SK-N-SH (cell line): Measurements from ENCODE around the gene HSBP1. TPM values are rescaled to one million over a fixed set of nuclear protein-coding genes. Genes with fewer than 3 reads are reported as not detected.

Experiments
- CTCF ChIA-PET: fragments of 300-600, 350-600 bp; formaldehyde crosslinking; extraction: SDS; loops from one replicate; lab custom pipeline; 2021; lab: Yijun Ruan, JAX
- POLR2A ChIA-PET: fragments of 350-600 bp; sonication (Branson Sonifier 250); formaldehyde crosslinking; extraction: SDS; loops from one replicate; lab custom pipeline; 2020; ENCODE audit warnings: antibody characterized with exemption, inconsistent platforms; lab: Yijun Ruan, JAX
- DNase-seq: peaks from one replicate; pipeline ENCODE4 v3.0.0; 2012
- H2AFZ ChIP-seq: fragments of 200-600 bp; sonication (generic); 2 replicates; pipeline ENCODE4 v1.8.1; 2016; ENCODE audit warnings: antibody characterized with exemption, mild to moderate bottlenecking, low read depth
- H3F3A ChIP-seq: fragments of 200-600 bp; sonication (generic); replicated peaks from 2 replicates; pipeline ENCODE3; 2016; ENCODE audit warnings: antibody characterized with exemption, mild to moderate bottlenecking; ENCODE audit not compliant: insufficient read depth
- H3K27ac ChIP-seq, 2 experiments: fragments of 200-500 bp in 1 of 2; fragments of 200-600 bp in 1 of 2; sonication (Bioruptor generic) in 1 of 2; sonication (generic), shearing (Covaris generic) in 1 of 2; 2 replicates each; pipeline versions ENCODE4 v1.5.1 to v1.6.1; 2014 to 2016; ENCODE audit warnings: low read depth in 2 of 2, inconsistent platforms in 1 of 2, low read length in 1 of 2, mild to moderate bottlenecking in 1 of 2, mixed read lengths in 1 of 2
- H3K27me3 ChIP-seq: fragments of 200-600 bp; sonication (generic), shearing (Covaris generic); 2 replicates; pipeline ENCODE4 v1.6.1; 2016; ENCODE audit warnings: mixed run types; ENCODE audit not compliant: insufficient read depth
- H3K36me3 ChIP-seq, 2 experiments: fragments of 200-500 bp in 1 of 2; fragments of 200-600 bp in 1 of 2; sonication (Bioruptor generic) in 1 of 2; sonication (generic) in 1 of 2; replicated peaks in 1 of 2; 2 replicates each; pipeline versions ENCODE3 to v1.5.1; 2014 to 2016; ENCODE audit warnings: low read length in 1 of 2, mild to moderate bottlenecking in 1 of 2; ENCODE audit not compliant: insufficient read depth in 2 of 2, control insufficient read depth in 1 of 2
- H3K4me1 ChIP-seq, 2 experiments: fragments of 200-500 bp in 1 of 2; fragments of 200-600 bp in 1 of 2; sonication (Bioruptor generic) in 1 of 2; sonication (generic), shearing (Covaris generic) in 1 of 2; 2 replicates each; pipeline versions ENCODE4 v1.5.1 to v1.6.1; 2014 to 2016; ENCODE audit warnings: low read depth in 1 of 2, low read length in 1 of 2, mixed run types in 1 of 2; ENCODE audit not compliant: insufficient read depth in 2 of 2, control insufficient read depth in 1 of 2
- H3K4me2 ChIP-seq: fragments of 200-600 bp; sonication (generic), shearing (Covaris generic); 2 replicates; pipeline ENCODE4 v1.6.1; 2017; ENCODE audit warnings: mixed run types
- H3K4me3 ChIP-seq, 2 experiments: fragments of 200-500 bp in 1 of 2; fragments of 200-600 bp in 1 of 2; sonication (Bioruptor generic) in 1 of 2; sonication (generic), shearing (Covaris generic) in 1 of 2; 2 replicates each; pipeline versions ENCODE4 v1.5.1 to v1.8.1; 2014 to 2016; ENCODE audit warnings: low read depth in 2 of 2, inconsistent platforms in 1 of 2, low read length in 1 of 2, mild to moderate bottlenecking in 1 of 2, mixed read lengths in 1 of 2, moderate library complexity in 1 of 2
- H3K79me2 ChIP-seq: fragments of 200-600 bp; sonication (generic); 2 replicates; pipeline ENCODE4 v1.8.1; 2017; ENCODE audit warnings: mild to moderate bottlenecking; ENCODE audit not compliant: insufficient read depth
- H3K9ac ChIP-seq: fragments of 200-600 bp; sonication (generic); 2 replicates; pipeline ENCODE4 v1.6.1; 2017; ENCODE audit warnings: mixed run types
- H3K9me2 ChIP-seq: fragments of 200-600 bp; sonication (generic); 2 replicates; pipeline ENCODE4 v1.6.1; 2017; ENCODE audit warnings: mixed run types
- H3K9me3 ChIP-seq: fragments of 200-600 bp; sonication (generic); 2 replicates; pipeline ENCODE4 v1.6.1; 2017; ENCODE audit warnings: mixed run types, mild to moderate bottlenecking, moderate library complexity
- H4K20me1 ChIP-seq: fragments of 200-600 bp; sonication (generic); 2 replicates; pipeline ENCODE4 v1.6.1; 2017; ENCODE audit warnings: mild to moderate bottlenecking, mixed run types; ENCODE audit not compliant: insufficient read depth
- CHD2 ChIP-seq: fragments of 150-350 bp; IDR thresholded peaks from 2 replicates; pipeline ENCODE4 v1.6.1; 2018; ENCODE audit warnings: low read length; ENCODE audit not compliant: partially characterized antibody
- ELF1 ChIP-seq: IDR thresholded peaks from 2 replicates; pipeline ENCODE4 v1.4.0; 2012
- EP300 ChIP-seq, 2 experiments: IDR thresholded peaks; 2 replicates each; pipeline versions ENCODE4 v1.4.0 to v1.6.1; 2012; ENCODE audit warnings: borderline replicate concordance in 1 of 2, low read depth in 1 of 2, low read length in 1 of 2
- EZH2phosphoT487 ChIP-seq: fragments of 200-600 bp; sonication (generic); IDR thresholded peaks from 2 replicates; pipeline ENCODE4 v1.6.1; 2017; ENCODE audit warnings: low read depth, mixed run types, mild to moderate bottlenecking, antibody characterized with exemption, moderate library complexity, borderline replicate concordance
- FOSL2 ChIP-seq: IDR thresholded peaks from 2 replicates; pipeline ENCODE4 v1.4.0; 2012; ENCODE audit warnings: low read depth, mild to moderate bottlenecking, moderate library complexity, borderline replicate concordance
- FOXM1 ChIP-seq: IDR thresholded peaks from 2 replicates; pipeline ENCODE4 v1.4.0; 2012; ENCODE audit warnings: low read depth, mild to moderate bottlenecking
- GATA2 ChIP-seq: sonication (generic); formaldehyde crosslinking; IDR thresholded peaks from 2 replicates; pipeline ENCODE4 v1.5.0; 2020; ENCODE audit warnings: mild to moderate bottlenecking, missing genetic modification reagents
- JUND ChIP-seq: IDR thresholded peaks from 2 replicates; pipeline ENCODE4 v1.4.0; 2012
- MEF2A ChIP-seq: IDR thresholded peaks from 2 replicates; pipeline ENCODE4 v1.4.0; 2012; ENCODE audit warnings: low read depth, borderline replicate concordance
- NFIC ChIP-seq: IDR thresholded peaks from 2 replicates; pipeline ENCODE4 v1.4.0; 2012; ENCODE audit warnings: borderline replicate concordance
- NRF1 ChIP-seq: IDR thresholded peaks from 2 replicates; pipeline ENCODE4 v1.6.1; 2012; ENCODE audit warnings: low read depth, mild to moderate bottlenecking, low read length
- RAD21 ChIP-seq: IDR thresholded peaks from 2 replicates; pipeline ENCODE4 v1.6.1; 2012; ENCODE audit warnings: mild to moderate bottlenecking, low read length
- RFX5 ChIP-seq: IDR thresholded peaks from 2 replicates; pipeline ENCODE4 v1.6.1; 2012; ENCODE audit warnings: mild to moderate bottlenecking, improper control_type of control experiment, low read length
- SMC3 ChIP-seq: IDR thresholded peaks from 2 replicates; pipeline ENCODE4 v1.6.1; 2012; ENCODE audit warnings: low read depth, low read length, improper control_type of control experiment
- TAF1 ChIP-seq: IDR thresholded peaks from 2 replicates; pipeline ENCODE4 v1.6.1; 2012; ENCODE audit warnings: low read depth, mild to moderate bottlenecking, low read length, moderate library complexity, borderline replicate concordance
- TCF12 ChIP-seq: IDR thresholded peaks from 2 replicates; pipeline ENCODE4 v1.4.0; 2012
- TEAD4 ChIP-seq: IDR thresholded peaks from 2 replicates; pipeline ENCODE4 v1.4.0; 2012; ENCODE audit warnings: mild to moderate bottlenecking, borderline replicate concordance; ENCODE audit not compliant: insufficient read depth
- WGBS: methylation state at CpG from one replicate; pipeline ENCODE4 v1.1.6; 2017; ENCODE audit warnings: low lambda C conversion rate; 5-methylcytosine and 5-hydroxymethylcytosine counted together
- polyA plus RNA-seq, 3 experiments: library from polyadenylated mRNA; depleted of rRNA; stranded (reverse); fragments of >200 nt; gene quantifications; 2 replicates each; pipeline ENCODE4 v1.2.3, GENCODE V29; 2012
- TF ChIP-seq, protein P1 (sequence below): fragments of 200-600 bp; sonication (generic); IDR thresholded peaks from 2 replicates; pipeline ENCODE4 v1.6.1; 2017; ENCODE audit warnings: antibody characterized with exemption, mild to moderate bottlenecking, moderate library complexity
- TF ChIP-seq, protein P2 (sequence below): fragments of 150-350 bp; IDR thresholded peaks from 2 replicates; pipeline ENCODE4 v1.6.1; 2016; ENCODE audit warnings: mild to moderate bottlenecking, low read depth, low read length
- TF ChIP-seq, protein P3 (sequence below): IDR thresholded peaks from 2 replicates; pipeline ENCODE4 v1.4.0; 2012; ENCODE audit warnings: low read depth, borderline replicate concordance

Gene HSBP1
- polyA plus RNA-seq, 1 of the 3 experiments (the other 2 are of a cell fraction) = 177 TPM

DNA sequence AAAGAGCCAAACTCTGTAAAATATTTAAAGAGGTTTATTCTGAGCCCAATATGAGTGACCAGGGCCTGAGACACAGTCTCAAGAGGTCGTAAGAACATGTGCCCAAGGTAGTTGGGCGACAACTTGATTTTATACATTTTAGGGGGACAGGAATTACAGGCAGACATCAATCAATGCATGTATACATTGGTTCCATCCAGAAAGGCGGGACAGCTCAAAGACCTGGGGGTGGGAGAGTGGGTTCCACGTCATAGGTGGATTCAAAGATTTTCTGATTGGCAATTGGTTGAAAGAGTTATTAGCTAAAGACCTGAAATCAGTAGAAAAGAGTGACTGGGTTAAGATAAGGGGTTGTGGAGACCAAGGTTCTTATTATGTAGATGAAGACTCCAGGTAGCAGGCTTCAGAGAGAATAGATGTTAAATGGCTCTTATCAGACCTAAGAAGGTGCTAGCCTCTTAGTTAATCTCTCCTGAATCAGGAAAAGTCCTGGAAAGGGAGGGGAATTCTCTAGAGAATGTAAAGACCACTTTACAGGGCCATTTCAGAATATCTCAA lies 32.4 kb downstream of the HSBP1 start:
- Histone ChIP-seq H3K9me2 (no peaks in the 10 kb centered on the region), H3K27ac (no peak overlapping the region), H3K9ac (no peak overlapping the region), H3K9me3 (no peaks in the 10 kb centered on the region), H3K4me3 (no peak overlapping the region), H4K20me1 (no peaks in the 10 kb centered on the region), H2AFZ (no peak overlapping the region), H3K27me3 (no peaks in the 10 kb centered on the region), H3F3A (no peaks in the 10 kb centered on the region), H3K79me2 (no peaks in the 10 kb centered on the region), H3K4me1 (peaks cover 0 to 7% of the 10 kb centered on the region in 2 experiments; a peak in 2 of 4 replicates), H3K4me2 (no peak overlapping the region), H3K36me3 (no peaks in the 10 kb centered on the region)
- ChIA-PET POLR2A (no interaction called here), CTCF (interaction anchor here (0.8 to 1.7 kb wide), 2 partner anchors 15 to 87 kb away, joined by 3 to 7 read pairs; no protein-coding TSS in a partner anchor)
- 55% methylated on average over 4 of the region's 4 CpGs for WGBS
- TF ChIP-seq EZH2phosphoT487 = no peak
- TF ChIP-seq, protein P1, sequence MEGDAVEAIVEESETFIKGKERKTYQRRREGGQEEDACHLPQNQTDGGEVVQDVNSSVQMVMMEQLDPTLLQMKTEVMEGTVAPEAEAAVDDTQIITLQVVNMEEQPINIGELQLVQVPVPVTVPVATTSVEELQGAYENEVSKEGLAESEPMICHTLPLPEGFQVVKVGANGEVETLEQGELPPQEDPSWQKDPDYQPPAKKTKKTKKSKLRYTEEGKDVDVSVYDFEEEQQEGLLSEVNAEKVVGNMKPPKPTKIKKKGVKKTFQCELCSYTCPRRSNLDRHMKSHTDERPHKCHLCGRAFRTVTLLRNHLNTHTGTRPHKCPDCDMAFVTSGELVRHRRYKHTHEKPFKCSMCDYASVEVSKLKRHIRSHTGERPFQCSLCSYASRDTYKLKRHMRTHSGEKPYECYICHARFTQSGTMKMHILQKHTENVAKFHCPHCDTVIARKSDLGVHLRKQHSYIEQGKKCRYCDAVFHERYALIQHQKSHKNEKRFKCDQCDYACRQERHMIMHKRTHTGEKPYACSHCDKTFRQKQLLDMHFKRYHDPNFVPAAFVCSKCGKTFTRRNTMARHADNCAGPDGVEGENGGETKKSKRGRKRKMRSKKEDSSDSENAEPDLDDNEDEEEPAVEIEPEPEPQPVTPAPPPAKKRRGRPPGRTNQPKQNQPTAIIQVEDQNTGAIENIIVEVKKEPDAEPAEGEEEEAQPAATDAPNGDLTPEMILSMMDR = no peak
- no peak for TF ChIP-seq RAD21
- no peak for TF ChIP-seq TAF1
- TF ChIP-seq TCF12 = no peak
- TF ChIP-seq JUND = no peak
- no peak for TF ChIP-seq SMC3
- TF ChIP-seq, protein P2, sequence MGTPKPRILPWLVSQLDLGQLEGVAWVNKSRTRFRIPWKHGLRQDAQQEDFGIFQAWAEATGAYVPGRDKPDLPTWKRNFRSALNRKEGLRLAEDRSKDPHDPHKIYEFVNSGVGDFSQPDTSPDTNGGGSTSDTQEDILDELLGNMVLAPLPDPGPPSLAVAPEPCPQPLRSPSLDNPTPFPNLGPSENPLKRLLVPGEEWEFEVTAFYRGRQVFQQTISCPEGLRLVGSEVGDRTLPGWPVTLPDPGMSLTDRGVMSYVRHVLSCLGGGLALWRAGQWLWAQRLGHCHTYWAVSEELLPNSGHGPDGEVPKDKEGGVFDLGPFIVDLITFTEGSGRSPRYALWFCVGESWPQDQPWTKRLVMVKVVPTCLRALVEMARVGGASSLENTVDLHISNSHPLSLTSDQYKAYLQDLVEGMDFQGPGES = no peak
- TF ChIP-seq NRF1 = no peak
- TF ChIP-seq MEF2A = no peak
- no peak for TF ChIP-seq CHD2
- TF ChIP-seq RFX5 = no peak
- no peak for TF ChIP-seq NFIC
- no peak for TF ChIP-seq FOXM1
- no peak for TF ChIP-seq FOSL2
- TF ChIP-seq ELF1 = no peak
- no peak for TF ChIP-seq EP300 (IDR thresholded peaks at IDR 0.05; ENCODE audit: borderline replicate concordance in 1 of 2, low read depth in 1 of 2, low read length in 1 of 2)
- no peak for DNase-seq

DNA sequence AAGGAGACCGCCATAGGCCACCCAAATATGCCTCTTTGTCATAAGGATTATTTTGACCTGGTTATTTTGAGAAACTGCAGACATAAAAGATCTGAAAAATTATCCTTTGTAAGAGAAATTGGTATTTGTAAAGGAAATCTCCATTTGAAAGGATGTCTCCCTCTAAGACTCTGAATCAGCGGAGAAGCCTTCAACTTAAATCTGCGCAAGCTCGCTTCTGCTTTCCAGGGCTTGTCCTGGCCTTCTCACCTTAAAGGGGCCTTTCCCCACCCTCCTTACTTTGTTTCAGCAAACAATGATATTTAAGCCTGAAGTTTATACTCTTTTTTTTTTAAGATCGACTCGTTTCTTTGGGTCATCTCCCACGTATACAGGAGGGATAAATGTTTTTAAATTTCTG lies 34.5 kb downstream of the HSBP1 start:
- WGBS = 72% methylated on average over 7 of the region's 7 CpGs
- Histone ChIP-seq H3K36me3 (no peaks in the 10 kb centered on the region), H3K27me3 (no peaks in the 10 kb centered on the region; the same call in 1 of the 2 replicates), H3K4me1 (no peaks in the 10 kb centered on the region; a peak in 1 of 4 replicates), H3K79me2 (no peaks in the 10 kb centered on the region), H3K9me2 (no peaks in the 10 kb centered on the region), H3K27ac (no peak overlapping the region), H3K4me2 (no peak overlapping the region), H3K9me3 (no peaks in the 10 kb centered on the region), H2AFZ (no peak overlapping the region), H3K4me3 (no peak overlapping the region), H3F3A (no peaks in the 10 kb centered on the region), H3K9ac (no peak overlapping the region), H4K20me1 (no peaks in the 10 kb centered on the region)
- ChIA-PET CTCF (interaction anchor here (1.2 to 1.7 kb wide), 2 partner anchors 16 to 17 kb away, joined by 5 to 7 read pairs; no protein-coding TSS in a partner anchor), POLR2A (no interaction called here)
- no peak for DNase-seq
- TF ChIP-seq, protein P2 = no peak
- TF ChIP-seq MEF2A (no peak), CHD2 (no peak), TEAD4 (no peak), NRF1 (no peak), JUND (no peak), GATA2 (CRISPR knock-in tag) (no peak), EZH2phosphoT487 (no peak), TCF12 (no peak), RAD21 (no peak), EP300 (IDR thresholded peaks at IDR 0.05; ENCODE audit: borderline replicate concordance in 1 of 2, low read depth in 1 of 2, low read length in 1 of 2) (no peak)
- TF ChIP-seq, protein P3, sequence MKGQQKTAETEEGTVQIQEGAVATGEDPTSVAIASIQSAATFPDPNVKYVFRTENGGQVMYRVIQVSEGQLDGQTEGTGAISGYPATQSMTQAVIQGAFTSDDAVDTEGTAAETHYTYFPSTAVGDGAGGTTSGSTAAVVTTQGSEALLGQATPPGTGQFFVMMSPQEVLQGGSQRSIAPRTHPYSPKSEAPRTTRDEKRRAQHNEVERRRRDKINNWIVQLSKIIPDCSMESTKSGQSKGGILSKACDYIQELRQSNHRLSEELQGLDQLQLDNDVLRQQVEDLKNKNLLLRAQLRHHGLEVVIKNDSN = no peak
- TF ChIP-seq, protein P1 = no peak
